GM23338 (cell line): ENCODE measurements around the gene IL13. TPM values are rescaled to one million over a fixed set of nuclear protein-coding genes. Genes with fewer than 3 reads are reported as not detected.
A peak's percentile ranks its signal among the peaks of the same experiment; 100 is the strongest.

ENCODE experiments used
- ATAC-seq: fragments of 200-7000 bp; cut with Tn5 transposase; 3 replicates; pipeline ENCODE4 v1.9.1; 2020
- DNase-seq: peaks from one replicate; pipeline ENCODE4 v3.0.0-alpha.2; 2015; ENCODE audit warnings: low spot score
- H2AFZ ChIP-seq: fragments of 200-600 bp; sonication (generic); 2 replicates; pipeline ENCODE4 v1.8.0; 2016; ENCODE audit warnings: antibody characterized with exemption, mild to moderate bottlenecking, moderate library complexity
- H3F3A ChIP-seq: fragments of 200-600 bp; sonication (generic); replicated peaks from 2 replicates; pipeline ENCODE4 v1.8.0; 2017; ENCODE audit warnings: antibody characterized with exemption, mixed run types, low read depth
- H3K27ac ChIP-seq: fragments of 200-600 bp; sonication (generic); 2 replicates; pipeline ENCODE4 v1.6.1; 2016; ENCODE audit warnings: low read depth
- H3K27me3 ChIP-seq: fragments of 200-600 bp; sonication (generic); 2 replicates; pipeline ENCODE4 v1.8.0; 2016; ENCODE audit warnings: mild to moderate bottlenecking, mixed run types, moderate library complexity; ENCODE audit not compliant: insufficient read depth
- H3K36me3 ChIP-seq: fragments of 200-600 bp; sonication (generic); 2 replicates; pipeline ENCODE4 v1.8.0; 2016; ENCODE audit warnings: mild to moderate bottlenecking; ENCODE audit not compliant: insufficient read depth
- H3K4me1 ChIP-seq: fragments of 200-600 bp; sonication (generic); 2 replicates; pipeline ENCODE4 v1.8.0; 2016; ENCODE audit warnings: mild to moderate bottlenecking, moderate library complexity; ENCODE audit not compliant: insufficient read depth
- H3K4me2 ChIP-seq: fragments of 200-600 bp; sonication (generic); 2 replicates; pipeline ENCODE4 v1.7.1; 2017; ENCODE audit warnings: mixed run types
- H3K4me3 ChIP-seq: fragments of 200-600 bp; sonication (generic); 2 replicates; pipeline ENCODE4 v1.6.1; 2016; ENCODE audit warnings: mixed run types
- H3K79me2 ChIP-seq: fragments of 200-600 bp; sonication (generic); replicated peaks from 2 replicates; pipeline ENCODE4 v1.8.0; 2017; ENCODE audit warnings: mild to moderate bottlenecking; ENCODE audit not compliant: insufficient read depth
- H3K9me2 ChIP-seq: fragments of 200-600 bp; sonication (generic); 2 replicates; pipeline ENCODE4 v1.8.0; 2017; ENCODE audit not compliant: insufficient read depth
- H4K20me1 ChIP-seq: fragments of 200-600 bp; sonication (generic); replicated peaks from 2 replicates; pipeline ENCODE4 v1.8.0; 2017; ENCODE audit warnings: mild to moderate bottlenecking; ENCODE audit not compliant: insufficient read depth
- H3K27ac Mint-ChIP-seq: 2 replicates; pipeline ENCODE4 v1.8.0; 2020; ENCODE audit warnings: inconsistent platforms, mild to moderate bottlenecking, moderate library complexity, mixed read lengths
- H3K27me3 Mint-ChIP-seq: 3 replicates; pipeline ENCODE4 v1.8.0; 2022; ENCODE audit warnings: low read depth, mild to moderate bottlenecking, moderate library complexity, mixed read lengths, inconsistent platforms; ENCODE audit not compliant: insufficient read depth, poor library complexity
- H3K36me3 Mint-ChIP-seq: 3 replicates; pipeline ENCODE4 v1.8.0; 2021; ENCODE audit warnings: low read depth, mild to moderate bottlenecking, inconsistent platforms, moderate library complexity, mixed read lengths
- H3K4me1 Mint-ChIP-seq: 3 replicates; pipeline ENCODE4 v1.8.0; 2020; ENCODE audit warnings: mild to moderate bottlenecking, inconsistent platforms, mixed read lengths
- H3K4me3 Mint-ChIP-seq: 3 replicates; pipeline ENCODE4 v1.8.0; 2021; ENCODE audit warnings: moderate library complexity, mild to moderate bottlenecking, inconsistent platforms, mixed read lengths
- H3K9me3 Mint-ChIP-seq: 3 replicates; pipeline ENCODE4 v1.8.0; 2020; ENCODE audit warnings: moderate library complexity, mild to moderate bottlenecking, inconsistent platforms, mixed read lengths
- CREB1 ChIP-seq: fragments of 250-450 bp; sonication (Bioruptor Pico); IDR thresholded peaks from 2 replicates; pipeline ENCODE4 v1.5.0; 2020; ENCODE audit warnings: low read depth, mild to moderate bottlenecking, moderate library complexity
- CTCF ChIP-seq, 2 experiments: fragments of 200-600 bp in 1 of 2; sonication (generic) in 1 of 2; conservative IDR thresholded peaks; 2 replicates each; pipeline versions ENCODE4 v1.5.1 to v1.6.1; 2016 to 2017; ENCODE audit warnings: antibody characterized with exemption in 2 of 2, low read depth in 2 of 2, mild to moderate bottlenecking in 2 of 2, moderate library complexity in 1 of 2
- ETS1 ChIP-seq: IDR thresholded peaks from 2 replicates; pipeline ENCODE4 v1.6.1; 2016; ENCODE audit warnings: antibody characterized with exemption
- EZH2 ChIP-seq: fragments of 200-600 bp; sonication (generic); IDR thresholded peaks from one replicate; pipeline ENCODE4 v1.8.0; 2017; ENCODE audit warnings: antibody characterized with exemption, mild to moderate bottlenecking, low read depth; ENCODE audit not compliant: unreplicated experiment
- EZH2phosphoT487 ChIP-seq: fragments of 200-600 bp; sonication (generic); IDR thresholded peaks from one replicate; pipeline ENCODE4 v1.8.1; 2018; ENCODE audit warnings: antibody characterized with exemption; ENCODE audit not compliant: unreplicated experiment
- JUNB ChIP-seq: IDR thresholded peaks from one replicate; pipeline ENCODE4 v1.6.1; 2016; ENCODE audit warnings: antibody characterized with exemption; ENCODE audit not compliant: unreplicated experiment
- NANOG ChIP-seq: IDR thresholded peaks from 2 replicates; pipeline ENCODE4 v1.6.1; 2016; ENCODE audit warnings: antibody characterized with exemption, borderline replicate concordance
- POLR2AphosphoS5 ChIP-seq: IDR thresholded peaks from 2 replicates; pipeline ENCODE4 v1.6.1; 2016; ENCODE audit warnings: antibody characterized with exemption, low read depth
- REST ChIP-seq: IDR thresholded peaks from one replicate; pipeline ENCODE4 v1.6.1; 2018; ENCODE audit warnings: antibody characterized with exemption; ENCODE audit not compliant: unreplicated experiment
- STAT1 ChIP-seq: IDR thresholded peaks from one replicate; pipeline ENCODE4 v1.6.1; 2016; ENCODE audit warnings: antibody characterized with exemption; ENCODE audit not compliant: unreplicated experiment
- ZNF114 ChIP-seq: fragments of 250-450 bp; sonication (Bioruptor Pico); IDR thresholded peaks from 2 replicates; pipeline ENCODE4 v1.5.0; 2020; ENCODE audit warnings: mild to moderate bottlenecking, moderate library complexity
- ZNF331 ChIP-seq: fragments of 250-450 bp; sonication (Bioruptor Pico); IDR thresholded peaks from 2 replicates; pipeline ENCODE4 v1.5.0; 2020; ENCODE audit warnings: low read depth, mild to moderate bottlenecking, moderate library complexity
- polyA plus RNA-seq: library from polyadenylated mRNA; unstranded; fragments of >200 nt; fragmentation: Nextera tagmentation; extraction: Ambion mirVana; gene quantifications from 2 replicates; pipeline ENCODE4 v1.2.1, GENCODE V29; 2016
- total RNA-seq: library from RNA; depleted of rRNA; stranded (reverse); fragments of >200 nt; shearing (Covaris generic); gene quantifications from 2 replicates; pipeline ENCODE4 v1.2.3, GENCODE V29; 2014

The IL13 gene
- total and polyA plus RNA-seq, 2 experiments from 2014 or later: not detected

- no peaks in the 10 kb centered on the region for H3K36me3 ChIP-seq
- H3K4me2 ChIP-seq: no peak overlapping the region
- H3K9me3 Mint-ChIP-seq: no peaks in the 10 kb centered on the region; the same call in 2 of the 3 replicates
- ATAC-seq (no peak), DNase-seq (no peak)
- peaks cover 14% of the 10 kb centered on the region for H3K4me1 Mint-ChIP-seq
- H3K27me3 ChIP-seq: peaks cover 9% of the 10 kb centered on the region
- H3K36me3 Mint-ChIP-seq: no peaks in the 10 kb centered on the region
- H3K4me1 ChIP-seq: no peaks in the 10 kb centered on the region
- H4K20me1 ChIP-seq: no peaks in the 10 kb centered on the region
- no peak overlapping the region for H3K27ac ChIP-seq
- no peaks in the 10 kb centered on the region for H3K9me2 ChIP-seq
- no peaks in the 10 kb centered on the region for H3K79me2 ChIP-seq
- H3K4me3 ChIP-seq: no peak overlapping the region
- no peak overlapping the region for H3K27ac Mint-ChIP-seq
- H3K27me3 Mint-ChIP-seq: peaks cover 26% of the 10 kb centered on the region
- no peak overlapping the region for H2AFZ ChIP-seq
- H3K4me3 Mint-ChIP-seq: no peak overlapping the region
- TF ChIP-seq REST (no peak), NANOG (no peak), POLR2AphosphoS5 (no peak), EZH2phosphoT487 (no peak), JUNB (no peak), CREB1 (no peak), ZNF331 (no peak), ZNF114 (no peak)
- 0 out of 2 replicates have a peak, but pooled peaks cover 4% of the 10 kb centered on the region for H3F3A ChIP-seq
These were observed 4.0 kb downstream of the IL13 start for GRCh38 chr5:132662004-132662401.

GRCh38 chr5:132662925-132663770 lies 5.2 kb downstream of the IL13 start:
- Histone ChIP-seq H3K79me2 (no peaks in the 10 kb centered on the region), H3F3A (no peaks in the 10 kb centered on the region), H3K4me2 (no peak overlapping the region), H3K4me1 (no peaks in the 10 kb centered on the region), H3K4me3 (no peak overlapping the region), H3K27me3 (no peaks in the 10 kb centered on the region), H3K36me3 (no peaks in the 10 kb centered on the region), H3K9me2 (no peaks in the 10 kb centered on the region), H3K27ac (no peak overlapping the region), H2AFZ (peak overlapping the region; percentile 38; the same call in 1 of the 2 replicates), H4K20me1 (no peaks in the 10 kb centered on the region)
- H3K9me3 Mint-ChIP-seq: no peaks in the 10 kb centered on the region; the same call in 2 of the 3 replicates
- H3K27me3 Mint-ChIP-seq: peaks cover 26% of the 10 kb centered on the region
- peak; percentile 32 for ATAC-seq
- TF ChIP-seq CTCF (conservative IDR thresholded peaks at IDR 0.05; ENCODE audit: low read depth in 2 of 2) (no peak), EZH2 (no peak), ETS1 (no peak), CREB1 (no peak), POLR2AphosphoS5 (no peak), STAT1 (no peak), REST (no peak)
- no peak overlapping the region for H3K27ac Mint-ChIP-seq
- no peak overlapping the region for H3K4me3 Mint-ChIP-seq
- H3K36me3 Mint-ChIP-seq: no peaks in the 10 kb centered on the region
- H3K4me1 Mint-ChIP-seq: peaks cover 14% of the 10 kb centered on the region
- peak; percentile 17 for DNase-seq
